Nucleus accumbens (tissue), 56 donors: ENCODE measurements around the gene CYSRT1.

ENCODE experiments used
- DNase-seq, 56 donors: peaks; one replicate each; lab custom pipeline; 2025; lab: John Stamatoyannopoulos, UW

CYSRT1 gene

DNA sequence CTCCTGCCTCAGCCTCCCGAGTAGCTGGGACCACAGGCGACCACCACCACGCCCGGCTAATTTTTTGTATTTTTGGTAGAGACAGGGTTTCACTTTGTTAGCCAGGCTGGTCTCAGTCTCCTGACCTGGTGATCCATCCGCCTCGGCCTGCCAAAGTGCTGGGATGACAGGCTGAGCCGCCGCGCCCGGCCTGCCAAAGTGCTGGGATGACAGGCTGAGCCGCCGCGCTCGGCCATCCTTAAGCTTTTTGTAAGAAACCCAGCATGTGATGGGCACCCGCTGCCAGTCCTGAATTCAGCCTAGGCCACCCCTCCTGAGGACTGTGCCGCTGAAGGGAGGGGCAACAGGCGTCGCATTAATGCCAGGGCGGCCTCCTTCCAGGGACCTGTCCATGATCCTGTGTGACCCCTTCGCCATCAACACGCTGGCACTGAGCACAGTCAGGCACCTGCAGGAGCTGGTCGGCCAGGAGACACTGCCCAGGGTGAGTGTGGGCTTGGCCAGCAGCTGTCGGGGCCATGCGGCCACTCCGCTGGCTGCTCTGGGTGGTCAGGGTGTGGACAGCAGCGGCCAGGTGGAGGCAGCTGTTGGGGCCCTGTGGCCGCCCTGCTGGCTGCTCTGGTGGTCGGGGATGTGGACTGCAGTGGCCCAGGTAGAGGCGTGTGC lies 40.7 kb downstream of the CYSRT1 start:
- no peak for DNase-seq

DNA sequence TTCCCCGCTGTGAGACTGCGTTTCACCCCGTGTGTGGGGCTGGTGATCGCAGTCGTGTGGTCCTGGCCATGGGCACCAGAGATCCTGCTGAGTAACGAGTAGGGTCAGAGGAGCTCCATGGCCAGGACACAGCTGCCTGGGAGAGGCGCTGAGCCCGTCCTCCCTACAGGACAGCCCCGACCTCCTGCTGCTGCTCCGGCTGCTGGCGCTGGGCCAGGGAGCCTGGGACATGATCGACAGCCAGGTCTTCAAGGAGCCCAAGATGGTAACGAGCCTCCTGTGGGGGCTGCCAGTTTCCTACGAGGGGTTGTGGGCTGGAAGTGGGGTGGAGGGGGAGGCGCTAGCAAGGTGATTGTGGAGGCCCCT lies 41.2 kb downstream of the CYSRT1 start:
- DNase-seq: no peak

GRCh38 chr9:137266585-137267453 lies 41.8 kb downstream of the CYSRT1 start:
- DNase-seq: no peak

- DNase-seq: no peak
Observed at GRCh38 chr9:137267933-137268355, 43.0 kb downstream of the CYSRT1 start.

DNA sequence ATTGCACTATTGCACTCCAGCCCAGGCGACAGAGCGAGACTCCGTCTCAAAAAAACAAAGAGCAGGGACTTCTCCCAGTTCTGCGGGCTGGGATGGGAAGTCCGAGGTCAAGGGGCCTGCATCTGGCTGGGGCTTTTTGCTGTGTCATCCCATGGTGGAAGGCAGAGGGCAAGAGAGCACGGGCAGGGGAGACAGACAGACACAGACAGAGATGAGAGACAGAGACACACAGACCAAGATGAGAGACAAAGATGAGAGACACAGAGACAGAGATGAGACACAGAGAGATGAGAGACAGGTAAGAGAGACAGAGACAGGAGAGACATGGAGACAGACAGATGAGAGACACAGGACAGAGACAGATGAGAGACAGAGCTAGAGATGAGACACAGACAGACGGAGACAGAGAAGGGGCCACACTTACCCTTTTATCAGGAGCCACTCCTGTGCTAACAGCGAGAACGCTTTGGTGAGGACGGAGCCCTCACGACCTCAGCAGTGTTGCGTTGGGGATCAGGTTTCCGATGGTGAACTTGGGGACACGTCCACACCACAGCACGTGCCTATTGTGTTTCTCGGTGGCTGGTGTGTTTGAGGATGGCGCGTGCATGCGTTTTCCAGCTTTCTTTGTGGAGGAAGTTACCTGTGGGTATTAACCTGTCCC lies 43.7 kb downstream of the CYSRT1 start:
- no peak for DNase-seq

- no peak for DNase-seq
Observed at GRCh38 chr9:137269231-137269772, 44.3 kb downstream of the CYSRT1 start.

- no peak for DNase-seq
Observed at GRCh38 chr9:137270929-137271695, 46.1 kb downstream of the CYSRT1 start.

DNA sequence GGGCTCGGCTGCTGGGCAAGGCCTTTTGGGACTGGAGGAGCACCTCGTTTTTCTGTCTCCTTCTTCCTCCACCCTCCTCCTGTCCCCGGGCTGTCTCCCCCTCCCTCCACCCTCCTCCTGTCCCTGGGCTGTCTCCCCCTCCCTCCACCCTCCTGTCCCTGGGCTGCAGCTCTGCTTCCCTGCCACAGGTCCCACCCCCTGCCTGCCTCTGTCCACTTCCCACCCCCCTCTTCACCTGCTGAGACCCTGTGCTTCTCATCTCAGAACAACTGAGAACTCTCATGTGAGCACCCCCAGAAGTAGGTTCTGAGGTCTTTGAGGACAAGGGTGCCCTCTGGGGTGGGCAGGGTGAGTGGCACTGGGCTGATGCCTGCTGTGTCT lies 46.7 kb downstream of the CYSRT1 start:
- no peak for DNase-seq

DNA sequence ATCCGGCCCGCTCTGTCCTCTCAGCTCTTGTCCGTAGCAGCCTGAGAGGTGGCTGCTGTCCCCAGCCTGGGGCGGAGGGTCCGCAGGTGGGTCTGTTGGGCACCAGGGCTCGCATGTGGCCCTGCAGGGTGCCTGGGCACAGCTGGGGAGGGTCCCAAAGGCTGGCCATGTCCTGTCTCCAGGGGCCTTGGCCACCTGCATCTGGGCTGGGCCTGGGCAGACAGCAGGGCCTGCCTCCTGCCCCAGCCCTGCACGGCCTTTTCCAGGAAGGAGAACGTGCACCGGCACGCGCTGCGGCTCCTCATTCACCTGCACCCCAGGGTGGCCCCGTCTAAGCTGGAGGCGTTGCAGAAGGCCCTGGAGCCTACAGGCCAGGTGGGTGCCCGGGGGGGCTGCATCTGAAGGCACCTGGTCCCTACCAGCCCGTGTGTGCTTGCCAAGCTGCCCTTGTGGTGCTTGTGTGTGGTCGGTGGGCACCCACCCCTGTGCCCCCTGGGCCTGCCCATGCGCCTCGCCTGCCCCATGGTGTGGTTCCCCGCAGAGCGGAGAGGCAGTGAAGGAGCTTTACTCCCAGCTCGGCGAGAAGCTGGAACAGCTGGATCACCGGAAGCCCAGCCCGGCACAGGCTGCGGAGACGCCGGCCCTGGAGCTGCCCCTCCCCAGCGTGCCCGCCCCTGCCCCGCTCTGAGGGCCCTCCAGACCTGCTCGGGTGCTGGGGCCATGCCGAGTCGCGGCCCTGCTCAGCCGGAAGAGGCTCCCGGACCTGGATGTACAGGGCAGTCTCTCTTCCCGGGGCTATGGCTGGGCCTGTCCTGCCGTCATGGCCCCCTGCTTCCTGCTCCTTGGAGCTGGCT lies 47.5 kb downstream of the CYSRT1 start:
- DNase-seq: no peak

DNA sequence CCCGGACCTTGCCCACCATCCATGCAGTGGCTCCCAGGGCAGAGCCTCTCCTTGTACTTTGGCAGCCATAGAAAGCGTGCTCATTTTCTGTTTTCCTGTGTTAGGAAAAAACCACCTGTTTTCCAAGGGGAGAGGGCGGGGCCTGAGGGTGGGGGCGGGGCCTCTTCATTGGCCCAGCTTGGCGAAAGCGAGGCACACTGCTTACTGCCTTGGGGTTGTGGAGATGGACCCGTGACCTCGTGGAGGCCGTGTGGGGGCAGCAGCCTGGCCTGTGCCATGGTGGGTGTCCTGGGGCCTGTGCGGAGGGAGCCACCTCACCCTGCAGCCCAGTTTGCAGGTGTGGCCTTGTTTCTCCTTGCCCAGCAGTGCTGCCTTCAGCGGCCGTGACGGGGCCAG lies 48.1 kb downstream of the CYSRT1 start:
- no peak for DNase-seq

DNA sequence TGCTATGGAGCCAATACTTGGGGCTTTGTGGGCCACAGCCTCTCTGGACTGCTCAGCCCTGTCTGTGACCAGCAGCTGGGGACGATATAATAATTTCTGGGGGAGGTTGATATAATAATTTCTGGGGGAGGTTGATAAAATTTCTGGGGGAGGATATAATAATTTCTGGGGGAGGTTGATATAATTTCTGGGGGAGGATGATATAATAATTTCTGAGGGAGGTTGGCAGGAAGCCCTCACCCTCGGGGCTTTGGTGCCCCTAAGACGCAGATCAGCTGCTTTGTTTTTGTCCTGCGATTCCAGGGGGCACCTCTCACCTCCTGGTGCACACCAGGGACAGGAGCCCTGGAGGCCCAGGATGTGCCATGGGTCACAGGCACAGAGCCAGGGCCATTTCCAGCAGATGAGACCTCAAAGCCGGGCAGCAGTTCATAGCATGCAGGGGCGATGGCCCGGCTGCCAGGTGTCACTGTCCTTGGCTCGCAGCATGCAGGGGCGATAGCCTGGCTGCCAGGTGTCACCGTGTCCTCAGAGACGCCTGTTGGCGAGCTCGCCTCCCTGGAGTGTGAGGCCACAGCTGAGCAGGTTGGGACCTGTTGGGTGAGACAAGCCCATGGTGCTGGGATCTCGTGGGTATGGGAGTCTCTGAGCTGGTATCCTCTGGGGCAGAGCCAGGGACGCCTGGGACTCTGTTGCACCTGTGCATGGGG lies 48.8 kb downstream of the CYSRT1 start:
- no peak for DNase-seq

DNA sequence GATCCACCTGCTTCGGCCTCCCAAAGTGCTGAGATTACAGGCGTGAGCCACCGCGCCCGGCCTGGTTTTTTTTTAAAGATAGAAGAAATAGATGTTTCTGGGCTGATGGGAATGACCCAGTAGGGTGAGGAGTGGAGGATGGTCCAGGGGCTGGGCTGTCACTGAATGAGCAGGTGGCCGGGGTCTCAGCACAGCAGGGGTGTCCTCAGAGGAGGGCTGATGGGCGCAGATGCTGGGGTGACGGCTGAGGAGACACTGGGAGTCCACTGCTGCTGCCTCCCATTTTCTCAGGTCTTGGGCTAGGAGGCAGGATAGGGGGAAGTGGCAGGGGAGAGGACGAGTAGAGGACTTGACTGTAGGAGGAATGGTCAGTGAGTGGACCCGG lies 50.2 kb downstream of the CYSRT1 start:
- no peak for DNase-seq
